ENCODE data around the gene TRPM8.

DNA sequence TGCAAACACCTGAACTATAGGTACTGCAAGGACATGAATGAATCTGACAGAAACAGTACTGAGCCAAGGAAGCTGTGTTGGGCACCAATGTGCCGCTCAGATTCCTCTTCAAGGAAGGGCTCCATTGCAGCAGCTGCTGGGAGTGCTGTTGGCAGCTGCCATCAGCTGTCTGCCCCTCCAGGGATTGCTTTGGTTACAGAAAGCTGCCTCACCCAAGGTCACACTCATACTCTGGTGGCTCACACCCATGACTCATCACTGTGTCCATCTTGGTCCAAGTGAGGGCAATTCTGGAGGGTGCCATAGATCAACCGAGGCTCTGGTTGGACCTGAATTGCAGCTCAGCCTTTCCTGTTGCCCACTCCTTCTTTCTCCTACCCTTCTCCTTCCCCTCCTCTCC lies 24.4 kb upstream of the TRPM8 start:
- TF ChIP-seq, protein P1, sequence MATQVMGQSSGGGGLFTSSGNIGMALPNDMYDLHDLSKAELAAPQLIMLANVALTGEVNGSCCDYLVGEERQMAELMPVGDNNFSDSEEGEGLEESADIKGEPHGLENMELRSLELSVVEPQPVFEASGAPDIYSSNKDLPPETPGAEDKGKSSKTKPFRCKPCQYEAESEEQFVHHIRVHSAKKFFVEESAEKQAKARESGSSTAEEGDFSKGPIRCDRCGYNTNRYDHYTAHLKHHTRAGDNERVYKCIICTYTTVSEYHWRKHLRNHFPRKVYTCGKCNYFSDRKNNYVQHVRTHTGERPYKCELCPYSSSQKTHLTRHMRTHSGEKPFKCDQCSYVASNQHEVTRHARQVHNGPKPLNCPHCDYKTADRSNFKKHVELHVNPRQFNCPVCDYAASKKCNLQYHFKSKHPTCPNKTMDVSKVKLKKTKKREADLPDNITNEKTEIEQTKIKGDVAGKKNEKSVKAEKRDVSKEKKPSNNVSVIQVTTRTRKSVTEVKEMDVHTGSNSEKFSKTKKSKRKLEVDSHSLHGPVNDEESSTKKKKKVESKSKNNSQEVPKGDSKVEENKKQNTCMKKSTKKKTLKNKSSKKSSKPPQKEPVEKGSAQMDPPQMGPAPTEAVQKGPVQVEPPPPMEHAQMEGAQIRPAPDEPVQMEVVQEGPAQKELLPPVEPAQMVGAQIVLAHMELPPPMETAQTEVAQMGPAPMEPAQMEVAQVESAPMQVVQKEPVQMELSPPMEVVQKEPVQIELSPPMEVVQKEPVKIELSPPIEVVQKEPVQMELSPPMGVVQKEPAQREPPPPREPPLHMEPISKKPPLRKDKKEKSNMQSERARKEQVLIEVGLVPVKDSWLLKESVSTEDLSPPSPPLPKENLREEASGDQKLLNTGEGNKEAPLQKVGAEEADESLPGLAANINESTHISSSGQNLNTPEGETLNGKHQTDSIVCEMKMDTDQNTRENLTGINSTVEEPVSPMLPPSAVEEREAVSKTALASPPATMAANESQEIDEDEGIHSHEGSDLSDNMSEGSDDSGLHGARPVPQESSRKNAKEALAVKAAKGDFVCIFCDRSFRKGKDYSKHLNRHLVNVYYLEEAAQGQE (IDR thresholded peaks at IDR 0.05; ENCODE audit: insufficient read depth in 1 of 2, low read depth in 2 of 2, low read length in 2 of 2): no peak
- TF ChIP-seq POLR2AphosphoS5 (IDR thresholded peaks at IDR 0.05; ENCODE audit: low read depth, low read length) (no peak), SIN3A (IDR thresholded peaks at IDR 0.05; ENCODE audit: borderline replicate concordance, insufficient read depth, low read length) (no peak), TAF1 (IDR thresholded peaks at IDR 0.05; ENCODE audit: borderline replicate concordance, insufficient read depth, low read length) (no peak), FOXP2 (optimal IDR thresholded peaks at IDR 0.05; ENCODE audit: borderline replicate concordance, extremely low read depth, extremely low read length, insufficient read depth) (no peak)

All from PFSK-1 (cell line).